Neural cell (in vitro differentiated cells): ENCODE results near the gene KCNJ5.

Source experiments
- CTCF ChIP-seq: fragments of 450-650 bp; IDR thresholded peaks from 2 replicates; pipeline ENCODE4 v1.5.1; 2014; ENCODE audit warnings: antibody characterized with exemption, mild to moderate bottlenecking, moderate library complexity; ENCODE audit not compliant: poor library complexity, severe bottlenecking
- SMC3 ChIP-seq: fragments of 450-650 bp; conservative IDR thresholded peaks from 2 replicates; pipeline ENCODE4 v1.6.1; 2014; ENCODE audit warnings: antibody characterized with exemption, mild to moderate bottlenecking, moderate library complexity; ENCODE audit not compliant: poor library complexity
- TAF1 ChIP-seq: IDR thresholded peaks from 2 replicates; pipeline ENCODE4 v1.6.1; 2012; ENCODE audit warnings: low read depth

GRCh38 chr11:128925250-128925600 lies 34.1 kb downstream of the KCNJ5 start:
- no peak for TF ChIP-seq SMC3
- TF ChIP-seq TAF1, result no peak
- no peak for TF ChIP-seq CTCF
